IMR-90 (cell line): ENCODE results near the gene ARSJ. TPM values are rescaled to one million over a fixed set of nuclear protein-coding genes. Genes with fewer than 3 reads are reported as not detected.

Source experiments
- ATAC-seq: fragments of 200-7000 bp; cut with Tn5 transposase; 2 replicates; pipeline ENCODE4 v1.9.1; 2020; ENCODE audit warnings: low read depth, mild to moderate bottlenecking, moderate library complexity
- BruUV-seq: library from RNA; stranded (reverse); fragments of 400-500 nt; replicated peaks from 2 replicates; lab custom pipeline; 2021; lab: Mats Ljungman, UMichigan
- CTCF ChIA-PET: fragments of 300-600 bp; formaldehyde crosslinking; extraction: SDS; loops from one replicate; lab custom pipeline; 2021; ENCODE audit warnings: antibody characterized with exemption; lab: Yijun Ruan, JAX
- POLR2A ChIA-PET: fragments of 300-600 bp; sonication (Branson Sonifier 250); formaldehyde crosslinking; loops from one replicate; lab custom pipeline; 2022; ENCODE audit warnings: antibody characterized with exemption; ENCODE audit not compliant: unreplicated experiment; lab: Charles Lee
- DNase-seq: peaks from one replicate; pipeline ENCODE4 v3.0.0; 2013
- H2AFZ ChIP-seq: replicated peaks from 2 replicates; pipeline ENCODE3; 2013; ENCODE audit warnings: low read length, mild to moderate bottlenecking; ENCODE audit not compliant: poor library complexity
- H2AK5ac ChIP-seq: 2 replicates; pipeline ENCODE4 v1.6.1; 2013; ENCODE audit warnings: low read depth, low read length, inconsistent platforms
- H2AK9ac ChIP-seq: replicated peaks from 2 replicates; pipeline ENCODE3; 2013; ENCODE audit warnings: mild to moderate bottlenecking, low read depth, low read length, moderate library complexity; ENCODE audit not compliant: poor library complexity
- H2BK120ac ChIP-seq: 2 replicates; pipeline ENCODE4 v1.6.1; 2013; ENCODE audit warnings: low read depth, low read length, inconsistent platforms
- H2BK15ac ChIP-seq: 3 replicates; pipeline ENCODE4 v1.6.1; 2013; ENCODE audit warnings: low read depth, low read length, inconsistent platforms
- H2BK20ac ChIP-seq: 2 replicates; pipeline ENCODE4 v1.6.1; 2013; ENCODE audit warnings: low read depth, mild to moderate bottlenecking, inconsistent platforms, low read length, moderate library complexity
- H2BK5ac ChIP-seq: 2 replicates; pipeline ENCODE4 v1.6.1; 2013; ENCODE audit warnings: mild to moderate bottlenecking, low read depth, low read length, inconsistent platforms; ENCODE audit not compliant: poor library complexity, severe bottlenecking
- H3K14ac ChIP-seq: replicated peaks from 2 replicates; pipeline ENCODE4 v1.6.1; 2013; ENCODE audit warnings: low read depth, low read length, inconsistent platforms
- H3K18ac ChIP-seq: 2 replicates; pipeline ENCODE4 v1.6.1; 2013; ENCODE audit warnings: low read depth, low read length, control low read depth
- H3K23ac ChIP-seq: 2 replicates; pipeline ENCODE4 v1.6.1; 2013; ENCODE audit warnings: low read depth, low read length, inconsistent platforms
- H3K27ac ChIP-seq: 2 replicates; pipeline ENCODE4 v1.5.1; 2013; ENCODE audit warnings: mild to moderate bottlenecking, control low read depth, low read length; ENCODE audit not compliant: insufficient read depth
- H3K27me3 ChIP-seq: 2 replicates; pipeline ENCODE4 v1.6.1; 2013; ENCODE audit warnings: low read length; ENCODE audit not compliant: control insufficient read depth, insufficient read depth
- H3K36me3 ChIP-seq: 2 replicates; pipeline ENCODE4 v1.6.1; 2013; ENCODE audit warnings: low read length, mixed read lengths; ENCODE audit not compliant: control insufficient read depth, insufficient read depth
- H3K4ac ChIP-seq: 2 replicates; pipeline ENCODE4 v1.6.1; 2013; ENCODE audit warnings: low read depth, low read length, inconsistent platforms
- H3K4me1 ChIP-seq: 2 replicates; pipeline ENCODE4 v1.6.1; 2013; ENCODE audit warnings: low read length, mixed read lengths; ENCODE audit not compliant: control insufficient read depth, insufficient read depth
- H3K4me2 ChIP-seq: 2 replicates; pipeline ENCODE4 v1.6.1; 2013; ENCODE audit warnings: low read depth, mild to moderate bottlenecking, control low read depth, low read length, moderate library complexity
- H3K4me3 ChIP-seq: 2 replicates; pipeline ENCODE4 v1.5.1; 2013; ENCODE audit warnings: low read depth, mild to moderate bottlenecking, control low read depth, low read length, moderate library complexity; ENCODE audit not compliant: insufficient read depth
- H3K56ac ChIP-seq: 2 replicates; pipeline ENCODE4 v1.6.1; 2013; ENCODE audit warnings: low read length, inconsistent platforms; ENCODE audit not compliant: insufficient read depth; ENCODE audit errors: extremely low read depth
- H3K79me1 ChIP-seq, 2 experiments: 2 replicates each; pipeline ENCODE4 v1.6.1; 2013; ENCODE audit warnings: low read length in 2 of 2, inconsistent platforms in 1 of 2, low read depth in 1 of 2
- H3K9ac ChIP-seq: 2 replicates; pipeline ENCODE4 v1.6.1; 2013; ENCODE audit warnings: low read depth, low read length, control low read depth
- H3K9me1 ChIP-seq: 2 replicates; pipeline ENCODE4 v1.6.1; 2013; ENCODE audit warnings: low read length, inconsistent platforms; ENCODE audit not compliant: insufficient read depth
- H3K9me3 ChIP-seq: 2 replicates; pipeline ENCODE4 v1.6.1; 2013; ENCODE audit warnings: low read length; ENCODE audit not compliant: control insufficient read depth, insufficient read depth
- H4K20me1 ChIP-seq: 2 replicates; pipeline ENCODE4 v1.6.1; 2013; ENCODE audit warnings: low read length, inconsistent platforms; ENCODE audit not compliant: insufficient read depth
- H4K5ac ChIP-seq: 2 replicates; pipeline ENCODE4 v1.6.1; 2013; ENCODE audit warnings: mild to moderate bottlenecking, low read depth, low read length, control low read depth
- H4K8ac ChIP-seq, 2 experiments: 2 replicates each; pipeline ENCODE4 v1.6.1; 2013; ENCODE audit warnings: low read depth in 2 of 2, low read length in 2 of 2, control low read depth in 1 of 2, inconsistent platforms in 1 of 2
- H4K91ac ChIP-seq: 2 replicates; pipeline ENCODE4 v1.6.1; 2013; ENCODE audit warnings: low read depth, low read length, inconsistent platforms; ENCODE audit not compliant: insufficient read depth
- BHLHE40 ChIP-seq: fragments of 150-350 bp; IDR thresholded peaks from 2 replicates; pipeline ENCODE4 v1.6.1; 2016; ENCODE audit warnings: mild to moderate bottlenecking, low read depth, low read length
- CHD1 ChIP-seq: IDR thresholded peaks from 2 replicates; pipeline ENCODE4 v1.6.1; 2012; ENCODE audit warnings: low read depth, low read length, improper control_type of control experiment
- NFE2L2 ChIP-seq: fragments of 150-350 bp; IDR thresholded peaks from 2 replicates; pipeline ENCODE4 v1.6.1; 2016; ENCODE audit warnings: low read depth, mild to moderate bottlenecking, low read length
- POLR2A ChIP-seq: IDR thresholded peaks from 2 replicates; pipeline ENCODE4 v1.6.1; 2012; ENCODE audit warnings: mild to moderate bottlenecking, low read depth, low read length
- RFX5 ChIP-seq: IDR thresholded peaks from 2 replicates; pipeline ENCODE4 v1.8.0; 2012; ENCODE audit warnings: low read depth, mild to moderate bottlenecking, low read length, moderate library complexity
- WGBS, 2 experiments: methylation state at CpG; one replicate each; pipeline versions ENCODE4 v1.1.5 to v1.1.7; 2013; ENCODE audit warnings: missing lambda C conversion rate in 2 of 2; ENCODE audit not compliant: insufficient read length in 1 of 2; ENCODE audit errors: extremely low coverage in 2 of 2; 5-methylcytosine and 5-hydroxymethylcytosine counted together
- dilution Hi-C: fragments of 300-500 bp; cut with HindIII; formaldehyde crosslinking; loops from one replicate; pipeline ENCODE4 v1.14.3; 2018; ENCODE audit warnings: low sequenced_read_pairs; ENCODE audit not compliant: unreplicated experiment
- in situ Hi-C: fragments of 300-500 bp; cut with MboI; formaldehyde crosslinking; loops from 3 replicates; pipeline ENCODE4 v1.14.3; 2019; ENCODE audit warnings: low sequenced_read_pairs, inconsistent platforms, mixed read lengths
- intact Hi-C: fragments of 100-400 bp; cut with micrococcal nuclease; formaldehyde crosslinking; loops from 2 replicates; pipeline ENCODE4 v1.10.0; 2022
- polyA plus RNA-seq, 3 experiments: library from polyadenylated mRNA; depleted of rRNA; stranded (reverse); fragments of >200 nt; gene quantifications; 2 replicates each; pipeline ENCODE4 v1.2.3, GENCODE V29; 2012; ENCODE audit warnings: low replicate concordance in 1 of 3
- total RNA-seq: library from RNA; depleted of rRNA; stranded (reverse); fragments of >200 nt; gene quantifications from 2 replicates; pipeline ENCODE4 v1.2.3, GENCODE V29; 2012
- TF ChIP-seq, protein P1 (sequence below): fragments of 150-350 bp; IDR thresholded peaks from 2 replicates; pipeline ENCODE4 v1.6.1; 2017; ENCODE audit warnings: mild to moderate bottlenecking, antibody characterized with exemption, low read length, low read depth

Gene ARSJ
- total and polyA plus RNA-seq, 2 of the 4 experiments (the other 2 are of a cell fraction) = 47.7 to 143 TPM

DNA sequence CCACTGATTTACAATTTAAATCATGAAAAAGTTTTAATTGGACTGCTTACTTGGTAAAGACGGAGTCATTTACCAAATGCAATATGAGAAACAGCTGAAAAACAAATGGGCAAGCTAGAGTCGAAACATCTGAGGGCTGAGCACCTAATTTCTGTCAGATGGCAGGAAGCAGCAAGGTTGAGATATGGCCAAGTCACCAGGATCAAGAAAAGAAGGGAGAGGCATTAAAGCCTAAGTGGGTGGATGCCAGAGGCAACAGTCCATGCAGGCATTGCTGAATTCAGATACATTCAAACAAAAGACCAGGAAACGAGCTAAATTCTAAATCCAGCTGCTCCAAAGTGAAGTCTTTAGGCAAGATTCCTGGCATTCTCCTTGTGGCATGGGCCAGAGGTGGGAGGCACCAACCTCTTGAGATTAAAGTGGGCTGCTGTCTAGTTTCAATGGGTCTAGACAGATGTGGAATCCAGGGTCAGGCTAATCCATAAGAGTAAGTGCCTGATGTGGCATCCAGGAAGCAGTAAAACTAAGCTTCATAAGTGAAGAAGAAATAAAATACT is 8.0 kb upstream of the ARSJ start:
- Histone ChIP-seq H3K4ac (no peak overlapping the region), H3K27ac (no peak overlapping the region), H3K79me1 (peaks cover 0 to under 1% of the 10 kb centered on the region in 2 experiments; a peak in 1 of 4 replicates), H2AFZ (no peak overlapping the region), H2AK9ac (no peak overlapping the region), H3K4me1 (no peaks in the 10 kb centered on the region), H3K14ac (no peak overlapping the region), H2AK5ac (no peak overlapping the region), H2BK15ac (no peak overlapping the region), H2BK120ac (no peak overlapping the region), H2BK20ac (no peak overlapping the region), H3K18ac (no peak overlapping the region), H3K4me3 (no peak overlapping the region), H4K8ac (no peak overlapping the region), H2BK5ac (no peak overlapping the region), H3K36me3 (no peaks in the 10 kb centered on the region), H3K23ac (no peak overlapping the region), H3K56ac (no peak overlapping the region), H3K9me3 (0 out of 2 replicates have a peak, but pooled peaks cover 1% of the 10 kb centered on the region), H3K27me3 (no peaks in the 10 kb centered on the region), H3K9ac (no peak overlapping the region), H4K20me1 (no peaks in the 10 kb centered on the region), H3K4me2 (no peak overlapping the region), H4K91ac (no peak overlapping the region), H4K5ac (no peak overlapping the region), H3K9me1 (no peaks in the 10 kb centered on the region)
- 89% methylated on average over 2 of the region's 3 CpGs; no CpG with 5 or more reads in 1 of the 2 experiments for WGBS, 2 experiments
- BruUV-seq = no TSS peak
- CTCF ChIA-PET = no interaction called here
- POLR2A ChIA-PET = no interaction called here
- dilution Hi-C loops = no loop called here
- no peak for DNase-seq
- TF ChIP-seq NFE2L2 (no peak), CHD1 (no peak), RFX5 (no peak), POLR2A (no peak), BHLHE40 (no peak)
- TF ChIP-seq, protein P1, sequence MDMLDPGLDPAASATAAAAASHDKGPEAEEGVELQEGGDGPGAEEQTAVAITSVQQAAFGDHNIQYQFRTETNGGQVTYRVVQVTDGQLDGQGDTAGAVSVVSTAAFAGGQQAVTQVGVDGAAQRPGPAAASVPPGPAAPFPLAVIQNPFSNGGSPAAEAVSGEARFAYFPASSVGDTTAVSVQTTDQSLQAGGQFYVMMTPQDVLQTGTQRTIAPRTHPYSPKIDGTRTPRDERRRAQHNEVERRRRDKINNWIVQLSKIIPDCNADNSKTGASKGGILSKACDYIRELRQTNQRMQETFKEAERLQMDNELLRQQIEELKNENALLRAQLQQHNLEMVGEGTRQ = no peak
- in situ Hi-C loops = no loop called here
- ATAC-seq = no peak
- intact Hi-C loops = no loop called here
